Skeletal muscle tissue (tissue), 4 donors: ENCODE measurements around the gene SURF6. TPM values are rescaled to one million over a fixed set of nuclear protein-coding genes. Genes with fewer than 3 reads are reported as not detected.

ENCODE experiments used
- H3K27ac ChIP-seq: one replicate; pipeline ENCODE4 v1.7.0; 2013; ENCODE audit warnings: mild to moderate bottlenecking, low read depth, low read length, inconsistent platforms
- H3K27me3 ChIP-seq, 3 donors: one replicate each; pipeline ENCODE4 v1.7.0; 2013; ENCODE audit warnings: low read length in 3 of 3; ENCODE audit not compliant: control insufficient read depth in 3 of 3, insufficient read depth in 3 of 3
- H3K36me3 ChIP-seq, 3 donors: one replicate each; pipeline ENCODE4 v1.7.0; 2013; ENCODE audit warnings: low read length in 3 of 3; ENCODE audit not compliant: control insufficient read depth in 3 of 3, insufficient read depth in 3 of 3
- H3K4me1 ChIP-seq, 3 donors: one replicate each; pipeline ENCODE4 v1.7.0; 2013; ENCODE audit warnings: low read length in 3 of 3, mild to moderate bottlenecking in 3 of 3; ENCODE audit not compliant: control insufficient read depth in 3 of 3, insufficient read depth in 3 of 3
- H3K4me3 ChIP-seq, 3 donors: one replicate each; pipeline ENCODE4 v1.7.0; 2013; ENCODE audit warnings: low read length in 3 of 3
- H3K9ac ChIP-seq, 3 donors: one replicate each; pipeline ENCODE4 v1.7.0; 2013; ENCODE audit warnings: low read length in 3 of 3, mild to moderate bottlenecking in 3 of 3, moderate library complexity in 2 of 3, low read depth in 1 of 3
- H3K9me3 ChIP-seq, 3 donors: one replicate each; pipeline ENCODE4 v1.7.0; 2013; ENCODE audit warnings: low read length in 3 of 3; ENCODE audit not compliant: control insufficient read depth in 3 of 3
- total RNA-seq: library from RNA; depleted of rRNA; stranded (reverse); fragments of >200 nt; gene quantifications from one replicate; pipeline ENCODE4 v1.2.3, GENCODE V29; 2014
- donor health status: Osteomylitis.

SURF6 gene
- total RNA-seq, 1 donor from 2014 or later: 7.8 TPM

- Histone ChIP-seq H3K9me3 (no peaks in the 10 kb centered on the region), H3K4me3 (peak overlapping the region in 2 of 3 donors; percentile 9 to 35), H3K27me3 (no peaks in the 10 kb centered on the region), H3K36me3 (peaks cover 38 to 47% (median 39%) of the 10 kb centered on the region in 3 donors), H3K27ac (no peak overlapping the region), H3K9ac (peak overlapping the region; percentile 2 to 68 (median 30)), H3K4me1 (peaks cover 57 to 64% (median 62%) of the 10 kb centered on the region in 3 donors)
Measured at GRCh38 chr9:133368249-133368881, 32.4 kb upstream of the SURF6 start.

GRCh38 chr9:133367778-133368177, 31.8 kb upstream of the SURF6 start:
- Histone ChIP-seq H3K4me3 (peak overlapping the region in 2 of 3 donors; percentile 9 to 35), H3K27ac (no peak overlapping the region), H3K9me3 (no peaks in the 10 kb centered on the region), H3K36me3 (peaks cover 41 to 52% (median 42%) of the 10 kb centered on the region in 3 donors), H3K27me3 (no peaks in the 10 kb centered on the region), H3K4me1 (peaks cover 53 to 58% (median 57%) of the 10 kb centered on the region in 3 donors), H3K9ac (peak overlapping the region; percentile 2 to 68 (median 30))

GRCh38 chr9:133367221-133367620, 31.2 kb upstream of the SURF6 start:
- Histone ChIP-seq H3K4me1 (peaks cover 47 to 52% (median 51%) of the 10 kb centered on the region in 3 donors), H3K27me3 (no peaks in the 10 kb centered on the region), H3K4me3 (no peak overlapping the region), H3K9me3 (no peaks in the 10 kb centered on the region), H3K9ac (no peak overlapping the region), H3K36me3 (peaks cover 42 to 56% (median 48%) of the 10 kb centered on the region in 3 donors), H3K27ac (no peak overlapping the region)

GRCh38 chr9:133366435-133366834, 30.4 kb upstream of the SURF6 start:
- Histone ChIP-seq H3K36me3 (peaks cover 50 to 62% (median 55%) of the 10 kb centered on the region in 3 donors), H3K27ac (no peak overlapping the region)

GRCh38 chr9:133362359-133363044, 26.5 kb upstream of the SURF6 start:
- Histone ChIP-seq H3K36me3 (peaks cover 68 to 72% (median 70%) of the 10 kb centered on the region in 3 donors), H3K4me1 (peaks cover 6 to 21% (median 16%) of the 10 kb centered on the region in 3 donors), H3K9me3 (no peaks in the 10 kb centered on the region), H3K27me3 (no peaks in the 10 kb centered on the region), H3K4me3 (no peak overlapping the region), H3K9ac (peak overlapping the region in 1 of 3 donors; percentile 21), H3K27ac (no peak overlapping the region)

More at GRCh38 chr9:133366435-133366834, 30.4 kb upstream of the SURF6 start:
- peaks cover 39 to 45% (median 44%) of the 10 kb centered on the region in 3 donors for H3K4me1 ChIP-seq
- H3K9me3 ChIP-seq: no peaks in the 10 kb centered on the region
- no peak overlapping the region for H3K4me3 ChIP-seq
- H3K27me3 ChIP-seq: no peaks in the 10 kb centered on the region
- no peak overlapping the region for H3K9ac ChIP-seq

GRCh38 chr9:133361507-133362092, 25.6 kb upstream of the SURF6 start:
- H3K27ac ChIP-seq: no peak overlapping the region
- H3K27me3 ChIP-seq: no peaks in the 10 kb centered on the region
- H3K36me3 ChIP-seq: peaks cover 63 to 65% (median 63%) of the 10 kb centered on the region in 3 donors
- peaks cover 11 to 24% (median 20%) of the 10 kb centered on the region in 3 donors for H3K4me1 ChIP-seq
- H3K9me3 ChIP-seq: no peaks in the 10 kb centered on the region
- no peak overlapping the region for H3K9ac ChIP-seq
- no peak overlapping the region for H3K4me3 ChIP-seq

- Histone ChIP-seq H3K4me1 (peaks cover 13 to 28% (median 23%) of the 10 kb centered on the region in 3 donors), H3K27me3 (no peaks in the 10 kb centered on the region), H3K9me3 (no peaks in the 10 kb centered on the region), H3K36me3 (peaks cover 54 to 56% (median 54%) of the 10 kb centered on the region in 3 donors), H3K4me3 (no peak overlapping the region), H3K27ac (no peak overlapping the region), H3K9ac (no peak overlapping the region)
Measured at GRCh38 chr9:133360400-133361393, 24.7 kb upstream of the SURF6 start.

GRCh38 chr9:133359399-133360175, 23.6 kb upstream of the SURF6 start:
- Histone ChIP-seq H3K36me3 (peaks cover 46 to 47% (median 46%) of the 10 kb centered on the region in 3 donors), H3K27ac (no peak overlapping the region), H3K9ac (peak overlapping the region in 1 of 3 donors; percentile 25), H3K27me3 (no peaks in the 10 kb centered on the region), H3K9me3 (no peaks in the 10 kb centered on the region), H3K4me1 (peaks cover 24 to 39% (median 34%) of the 10 kb centered on the region in 3 donors), H3K4me3 (no peak overlapping the region)
